H1 (cell line): ENCODE results near the gene ADPRHL1. TPM values are rescaled to one million over a fixed set of nuclear protein-coding genes. Genes with fewer than 3 reads are reported as not detected.

Experiments
- CTCF ChIA-PET: fragments of 300-600 bp; sonication (Branson Sonifier 250); formaldehyde crosslinking; loops from one replicate; lab custom pipeline; 2021; ENCODE audit not compliant: partially characterized antibody; lab: Charles Lee
- POLR2A ChIA-PET: fragments of 300-600 bp; sonication (Branson Sonifier 250); formaldehyde crosslinking; loops from one replicate; lab custom pipeline; 2021; ENCODE audit warnings: inconsistent platforms; ENCODE audit not compliant: partially characterized antibody; lab: Charles Lee
- DNase-seq, 2 experiments: peaks; one replicate each; pipeline versions ENCODE4 v3.0.0 to v3.0.0-alpha.2; 2010 to 2022; ENCODE audit warnings: low spot score in 2 of 2, low read depth in 1 of 2, mixed read lengths in 1 of 2
- FAIRE-seq: peaks from 2 replicates; lab custom pipeline; 2011; peaks lifted over from hg19 to GRCh38; lab: Jason Lieb, UNC
- H2AFZ ChIP-seq: 2 replicates; pipeline ENCODE4 v1.8.1; 2012; ENCODE audit warnings: low read length, inconsistent platforms
- H2AK5ac ChIP-seq: 2 replicates; pipeline ENCODE4 v1.6.1; 2013; ENCODE audit warnings: low read depth, low read length
- H2BK120ac ChIP-seq: replicated peaks from 2 replicates; pipeline ENCODE3; 2013; ENCODE audit warnings: low read depth, low read length, inconsistent platforms
- H2BK12ac ChIP-seq: 2 replicates; pipeline ENCODE4 v1.6.1; 2013; ENCODE audit warnings: low read depth, low read length
- H2BK15ac ChIP-seq: 2 replicates; pipeline ENCODE4 v1.6.1; 2013; ENCODE audit warnings: low read length
- H2BK20ac ChIP-seq: 2 replicates; pipeline ENCODE4 v1.6.1; 2013; ENCODE audit warnings: low read length
- H2BK5ac ChIP-seq: 2 replicates; pipeline ENCODE4 v1.6.1; 2013; ENCODE audit warnings: low read depth, low read length
- H3K14ac ChIP-seq: 2 replicates; pipeline ENCODE4 v1.6.1; 2013; ENCODE audit warnings: inconsistent platforms; ENCODE audit not compliant: insufficient read length
- H3K18ac ChIP-seq: 2 replicates; pipeline ENCODE4 v1.6.1; 2013; ENCODE audit warnings: low read length; ENCODE audit errors: extremely low read depth
- H3K23ac ChIP-seq: 2 replicates; pipeline ENCODE4 v1.6.1; 2013; ENCODE audit warnings: inconsistent platforms; ENCODE audit not compliant: insufficient read length
- H3K23me2 ChIP-seq: 2 replicates; pipeline ENCODE4 v1.6.1; 2013; ENCODE audit warnings: low read depth, low read length
- H3K27ac ChIP-seq: 2 replicates; pipeline ENCODE4 v1.6.1; 2011; ENCODE audit warnings: low read depth, low read length, inconsistent platforms
- H3K27me3 ChIP-seq, 4 experiments: replicated peaks in 1 of 4; 1 replicate in 1 of 4; 2 replicates in 3 of 4; pipeline versions ENCODE4 v1.6.1 to v1.8.1; 2011 to 2013; ENCODE audit warnings: low read length in 3 of 4, mild to moderate bottlenecking in 3 of 4, inconsistent platforms in 2 of 4, mixed read lengths in 2 of 4, moderate library complexity in 1 of 4; ENCODE audit not compliant: control insufficient read depth in 3 of 4, insufficient read depth in 3 of 4; ENCODE audit errors: extremely low read depth in 1 of 4
- H3K36me3 ChIP-seq, 4 experiments: 2 replicates each; pipeline versions ENCODE4 v1.6.1 to v1.8.1; 2011 to 2013; ENCODE audit warnings: mild to moderate bottlenecking in 4 of 4, low read length in 3 of 4, moderate library complexity in 2 of 4, control low read depth in 1 of 4, inconsistent platforms in 1 of 4; ENCODE audit not compliant: insufficient read depth in 4 of 4, control insufficient read depth in 2 of 4
- H3K4ac ChIP-seq: replicated peaks from 2 replicates; pipeline ENCODE3; 2013; ENCODE audit warnings: low read length, low read depth, mixed read lengths, inconsistent platforms; ENCODE audit not compliant: insufficient read length
- H3K4me1 ChIP-seq, 4 experiments: replicated peaks in 1 of 4; 1 replicate in 1 of 4; 2 replicates in 3 of 4; pipeline versions ENCODE4 v1.6.1 to v1.8.1; 2011 to 2013; ENCODE audit warnings: low read length in 3 of 4, inconsistent platforms in 2 of 4, mixed read lengths in 1 of 4; ENCODE audit not compliant: insufficient read depth in 4 of 4, control insufficient read depth in 3 of 4
- H3K4me2 ChIP-seq, 2 experiments: 2 replicates each; pipeline versions ENCODE4 v1.6.1 to v1.8.1; 2011 to 2013; ENCODE audit warnings: low read depth in 2 of 2, low read length in 2 of 2, control low read depth in 1 of 2, inconsistent platforms in 1 of 2, mild to moderate bottlenecking in 1 of 2; ENCODE audit not compliant: insufficient read depth in 1 of 2
- H3K4me3 ChIP-seq, 4 experiments: fragments of 200-600, 300-600 bp in 1 of 4; sonication (generic), shearing (Covaris generic), sonication (Bioruptor Twin) in 1 of 4; 2 replicates each; pipeline versions ENCODE4 v1.5.1 to v1.8.1; 2011 to 2016; ENCODE audit warnings: low read length in 4 of 4, low read depth in 3 of 4, control low read depth in 2 of 4, inconsistent platforms in 2 of 4, mild to moderate bottlenecking in 2 of 4, mixed read lengths in 1 of 4, moderate library complexity in 1 of 4; ENCODE audit not compliant: insufficient read depth in 2 of 4; ENCODE audit errors: extremely low read depth in 1 of 4
- H3K56ac ChIP-seq: replicated peaks from 2 replicates; pipeline ENCODE3; 2013; ENCODE audit warnings: low read depth, mild to moderate bottlenecking, mixed read lengths, low read length, inconsistent platforms; ENCODE audit not compliant: insufficient read length
- H3K79me1 ChIP-seq: 2 replicates; pipeline ENCODE4 v1.6.1; 2013; ENCODE audit warnings: low read depth, low read length, control low read depth
- H3K79me2 ChIP-seq, 2 experiments: 2 replicates each; pipeline versions ENCODE4 v1.6.1 to v1.8.1; 2012 to 2013; ENCODE audit warnings: low read length in 2 of 2, mild to moderate bottlenecking in 2 of 2, inconsistent platforms in 1 of 2; ENCODE audit not compliant: insufficient read depth in 2 of 2, control insufficient read depth in 1 of 2
- H3K9ac ChIP-seq, 4 experiments: replicated peaks in 1 of 4; 1 replicate in 1 of 4; 2 replicates in 3 of 4; pipeline versions ENCODE4 v1.6.1 to v1.8.1; 2011 to 2013; ENCODE audit warnings: low read depth in 3 of 4, low read length in 3 of 4, control low read depth in 2 of 4, mild to moderate bottlenecking in 2 of 4, moderate library complexity in 2 of 4, inconsistent platforms in 1 of 4; ENCODE audit errors: extremely low read depth in 1 of 4
- H3K9me3 ChIP-seq, 2 experiments: 2 replicates each; pipeline versions ENCODE4 v1.6.1 to v1.8.1; 2012 to 2013; ENCODE audit warnings: mild to moderate bottlenecking in 2 of 2, moderate library complexity in 2 of 2, control low read depth in 1 of 2, inconsistent platforms in 1 of 2, low read depth in 1 of 2, low read length in 1 of 2, mixed read lengths in 1 of 2; ENCODE audit not compliant: insufficient read depth in 2 of 2
- H4K20me1 ChIP-seq, 2 experiments: replicated peaks in 1 of 2; 2 replicates each; pipeline versions ENCODE3 to v1.8.1; 2011 to 2013; ENCODE audit warnings: inconsistent platforms in 2 of 2, low read length in 2 of 2, mild to moderate bottlenecking in 1 of 2; ENCODE audit not compliant: insufficient read depth in 2 of 2, control insufficient read depth in 1 of 2
- H4K5ac ChIP-seq: 2 replicates; pipeline ENCODE4 v1.6.1; 2013; ENCODE audit warnings: low read length, low read depth, mixed read lengths, inconsistent platforms; ENCODE audit not compliant: insufficient read length
- H4K8ac ChIP-seq: 2 replicates; pipeline ENCODE4 v1.8.0; 2013; ENCODE audit warnings: mild to moderate bottlenecking, moderate library complexity, low read length, inconsistent platforms; ENCODE audit not compliant: insufficient read depth; ENCODE audit errors: extremely low read depth
- H4K91ac ChIP-seq: replicated peaks from 2 replicates; pipeline ENCODE3; 2013; ENCODE audit warnings: low read length, mixed read lengths, inconsistent platforms; ENCODE audit not compliant: insufficient read length
- ATF2 ChIP-seq: IDR thresholded peaks from 2 replicates; pipeline ENCODE4 v1.6.1; 2012; ENCODE audit warnings: low read length, inconsistent platforms
- BACH1 ChIP-seq: IDR thresholded peaks from 2 replicates; pipeline ENCODE4 v1.6.1; 2012; ENCODE audit warnings: low read length, improper control_type of control experiment
- BCL11A ChIP-seq, 2 experiments: IDR thresholded peaks; one replicate each; pipeline ENCODE4 v1.6.1; 2011; ENCODE audit warnings: low read depth in 2 of 2, low read length in 2 of 2, mild to moderate bottlenecking in 2 of 2
- CEBPB ChIP-seq: IDR thresholded peaks from 2 replicates; pipeline ENCODE4 v1.6.1; 2012; ENCODE audit warnings: low read depth, low read length
- EGR1 ChIP-seq: IDR thresholded peaks from 2 replicates; pipeline ENCODE4 v1.6.1; 2011; ENCODE audit warnings: low read depth, low read length, borderline replicate concordance
- NANOG ChIP-seq: IDR thresholded peaks from 2 replicates; pipeline ENCODE4 v1.6.1; 2011; ENCODE audit warnings: low read length, low read depth, mild to moderate bottlenecking, inconsistent platforms; ENCODE audit not compliant: insufficient read depth, poor library complexity, severe bottlenecking
- NRF1 ChIP-seq: IDR thresholded peaks from 2 replicates; pipeline ENCODE4 v1.6.1; 2011; ENCODE audit warnings: mild to moderate bottlenecking, low read depth, low read length, improper control_type of control experiment
- PHF8 ChIP-seq: fragments of 200-600 bp; sonication (generic); conservative IDR thresholded peaks from 2 replicates; pipeline ENCODE4 v1.7.1; 2012; ENCODE audit warnings: low read depth, mild to moderate bottlenecking, inconsistent platforms, low read length, moderate library complexity
- RNF2 ChIP-seq: fragments of 200-900, 300-1000 bp; sonication (generic); IDR thresholded peaks from 2 replicates; pipeline ENCODE4 v1.7.1; 2016; ENCODE audit warnings: borderline replicate concordance, low read depth, mild to moderate bottlenecking, antibody characterized with exemption, low read length; ENCODE audit not compliant: poor library complexity, severe bottlenecking; ENCODE audit errors: missing control alignments
- SIN3A ChIP-seq, 2 experiments: IDR thresholded peaks in 1 of 2; conservative IDR thresholded peaks in 1 of 2; 2 replicates each; pipeline ENCODE4 v1.6.1; 2011 to 2012; ENCODE audit warnings: low read length in 2 of 2, improper control_type of control experiment in 1 of 2, low read depth in 1 of 2, mild to moderate bottlenecking in 1 of 2
- SIRT6 ChIP-seq: IDR thresholded peaks from one replicate; pipeline ENCODE4 v1.7.1; 2012; ENCODE audit warnings: low read length, inconsistent platforms
- ZNF274 ChIP-seq: IDR thresholded peaks from 2 replicates; pipeline ENCODE4 v1.7.0; 2012; ENCODE audit warnings: low read length, borderline replicate concordance; ENCODE audit errors: extremely low read depth
- WGBS, 2 experiments: shearing (Covaris generic) in 1 of 2; methylation state at CpG; one replicate each; pipeline versions ENCODE4 v1.1.6 to v1.1.7; 2013 to 2015; ENCODE audit warnings: low lambda C conversion rate in 2 of 2, mixed read lengths in 2 of 2, inconsistent platforms in 1 of 2, low coverage in 1 of 2, missing lambda C conversion rate in 1 of 2; ENCODE audit not compliant: insufficient replicate concordance in 2 of 2, insufficient coverage in 1 of 2, insufficient read length in 1 of 2; ENCODE audit errors: extremely low coverage in 1 of 2, missing lambda C conversion rate in 1 of 2; 5-methylcytosine and 5-hydroxymethylcytosine counted together
- polyA plus RNA-seq, 7 experiments: library from polyadenylated mRNA; depleted of rRNA in 3 of 7; stranded (reverse) in 5 of 7; unstranded in 2 of 7; fragments of >200 nt in 5 of 7; fragments of 200-250 nt in 2 of 7; gene quantifications; 1 replicate in 5 of 7; 2 replicates in 1 of 7; 4 replicates in 1 of 7; pipeline versions ENCODE4 v1.2.1 to v1.2.3, GENCODE V29; 2011 to 2013; ENCODE audit warnings: missing spikeins in 2 of 7, mixed read lengths in 2 of 7
- total RNA-seq: library from RNA; stranded (reverse); fragmentation: NEBNext Ultra II Directional; extraction: Animal tissue kit (Norgen Biotek cat#: 25700); gene quantifications from 2 replicates; pipeline ENCODE4 v1.2.1, GENCODE V29; 2021

Gene ADPRHL1
- total and polyA plus RNA-seq, 2 of the 8 experiments (the other 6 are each of a cell fraction or from before 2014, with no cell fraction given): 0.74 to 1.7 TPM

GRCh38 chr13:113498905-113499304 lies 45.6 kb upstream of the ADPRHL1 start:
- FAIRE-seq (no peak), DNase-seq (no peak)
- Histone ChIP-seq H3K9me3 (no peaks in the 10 kb centered on the region), H3K9ac (peak overlapping the region in 1 of 4 experiments; percentile 8; a peak in 1 of 7 replicates), H3K4me3 (no peak overlapping the region), H3K23ac (no peak overlapping the region), H3K56ac (no peak overlapping the region), H3K27me3 (no peaks in the 10 kb centered on the region), H2BK12ac (no peak overlapping the region), H4K8ac (no peak overlapping the region), H4K91ac (no peak overlapping the region), H3K36me3 (peaks cover 21 to 80% (median 50%) of the 10 kb centered on the region in 4 experiments), H2BK5ac (no peak overlapping the region), H3K14ac (no peak overlapping the region), H2BK20ac (no peak overlapping the region), H2BK15ac (no peak overlapping the region), H4K5ac (no peak overlapping the region), H3K18ac (no peak overlapping the region), H3K23me2 (no peaks in the 10 kb centered on the region), H4K20me1 (peaks cover 0 to 9% of the 10 kb centered on the region in 2 experiments), H3K4me2 (no peak overlapping the region), H3K79me2 (peaks cover 4 to 21% of the 10 kb centered on the region in 2 experiments; a peak in 3 of 4 replicates), H3K4ac (no peak overlapping the region), H2AK5ac (no peak overlapping the region), H2AFZ (no peak overlapping the region), H3K27ac (no peak overlapping the region), H3K4me1 (peaks cover 0 to 5% (median 4%) of the 10 kb centered on the region in 4 experiments; a peak in 5 of 7 replicates), H3K79me1 (peaks cover 10% of the 10 kb centered on the region), H2BK120ac (no peak overlapping the region)
- ChIA-PET POLR2A (interaction anchor here (2.5 kb wide), 1 partner anchor 10 kb away, joined by 10 read pairs; no protein-coding TSS in a partner anchor), CTCF (interaction anchor here (1.4 to 4.4 kb wide), 2 partner anchors 25 to 63 kb away, joined by 3 to 27 read pairs; no protein-coding TSS in a partner anchor)
- 87% methylated on average over 6 of the region's 6 CpGs; no CpG with 5 or more reads in 1 of the 2 experiments for WGBS, 2 experiments
- TF ChIP-seq BACH1 (no peak), NRF1 (no peak), ATF2 (no peak), SIRT6 (no peak), SIN3A (conservative IDR thresholded peaks at IDR 0.05 in 1 of 2, IDR thresholded peaks at IDR 0.05 in 1 of 2; ENCODE audit: low read depth in 1 of 2, low read length in 2 of 2) (no peak), BCL11A (IDR thresholded peaks at IDR 0.05; ENCODE audit: low read depth in 2 of 2, low read length in 2 of 2) (no peak), CEBPB (no peak), EGR1 (no peak), PHF8 (no peak), NANOG (no peak), RNF2 (no peak), ZNF274 (no peak)
